Neutrophil (primary cell): ENCODE data around the gene ARPIN.

Source experiments
- H3K27ac ChIP-seq: fragments of 200-600 bp; sonication (generic); 2 replicates; pipeline ENCODE4 v1.5.1; 2016; ENCODE audit warnings: mild to moderate bottlenecking, moderate library complexity
- H3K27me3 ChIP-seq: fragments of 200-600 bp; sonication (generic); 2 replicates; pipeline ENCODE4 v1.6.0; 2016; ENCODE audit warnings: mild to moderate bottlenecking
- H3K36me3 ChIP-seq: fragments of 200-600 bp; sonication (generic); 2 replicates; pipeline ENCODE4 v1.5.1; 2017
- H3K4me1 ChIP-seq, 2 experiments: fragments of 200-600 bp in 1 of 2; sonication (generic) in 1 of 2; 1 replicate in 1 of 2; 2 replicates in 1 of 2; pipeline versions ENCODE4 v1.5.1 to v1.6.1; 2013 to 2016; ENCODE audit warnings: low read depth in 1 of 2, low read length in 1 of 2, mild to moderate bottlenecking in 1 of 2, moderate library complexity in 1 of 2; ENCODE audit not compliant: control insufficient read depth in 1 of 2, insufficient read depth in 1 of 2
- H3K4me3 ChIP-seq, 2 experiments: fragments of 200-600 bp in 1 of 2; sonication (generic) in 1 of 2; 1 replicate in 1 of 2; 2 replicates in 1 of 2; pipeline ENCODE4 v1.5.1; 2013 to 2016; ENCODE audit warnings: low read depth in 1 of 2, low read length in 1 of 2, mild to moderate bottlenecking in 1 of 2, moderate library complexity in 1 of 2
- H3K9me3 ChIP-seq: fragments of 200-600 bp; sonication (generic); 2 replicates; pipeline ENCODE4 v1.5.1; 2016
- TF ChIP-seq, protein P1 (sequence below): fragments of 200-600 bp; sonication (generic); IDR thresholded peaks from 2 replicates; pipeline ENCODE4 v1.5.1; 2016; ENCODE audit warnings: antibody characterized with exemption

ARPIN gene

DNA sequence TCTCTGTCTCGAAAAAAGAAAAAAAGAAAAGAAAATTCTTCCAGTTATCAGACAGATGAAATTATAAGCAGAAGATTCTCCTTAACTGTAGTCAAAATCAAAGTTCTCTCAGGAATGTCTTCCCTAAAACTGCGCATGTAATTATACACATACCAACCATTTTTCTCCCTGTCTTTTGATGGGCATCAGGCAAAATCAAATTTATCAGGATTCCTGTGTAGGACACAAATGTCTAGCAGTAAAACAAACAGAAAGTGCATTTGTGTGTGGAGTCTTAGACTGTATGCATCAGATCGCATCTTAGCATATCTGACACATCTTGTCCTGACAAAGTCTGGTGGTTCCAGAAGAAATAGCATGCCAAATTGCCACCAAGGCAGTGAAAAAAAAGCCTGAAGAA is 3.9 kb upstream of the ARPIN start:
- Histone ChIP-seq H3K27me3 (peaks cover 24% of the 10 kb centered on the region), H3K4me3 (no peak overlapping the region), H3K9me3 (no peaks in the 10 kb centered on the region), H3K4me1 (peaks cover 16 to 24% of the 10 kb centered on the region in 2 experiments), H3K36me3 (no peaks in the 10 kb centered on the region), H3K27ac (no peak overlapping the region)
- TF ChIP-seq, protein P1, sequence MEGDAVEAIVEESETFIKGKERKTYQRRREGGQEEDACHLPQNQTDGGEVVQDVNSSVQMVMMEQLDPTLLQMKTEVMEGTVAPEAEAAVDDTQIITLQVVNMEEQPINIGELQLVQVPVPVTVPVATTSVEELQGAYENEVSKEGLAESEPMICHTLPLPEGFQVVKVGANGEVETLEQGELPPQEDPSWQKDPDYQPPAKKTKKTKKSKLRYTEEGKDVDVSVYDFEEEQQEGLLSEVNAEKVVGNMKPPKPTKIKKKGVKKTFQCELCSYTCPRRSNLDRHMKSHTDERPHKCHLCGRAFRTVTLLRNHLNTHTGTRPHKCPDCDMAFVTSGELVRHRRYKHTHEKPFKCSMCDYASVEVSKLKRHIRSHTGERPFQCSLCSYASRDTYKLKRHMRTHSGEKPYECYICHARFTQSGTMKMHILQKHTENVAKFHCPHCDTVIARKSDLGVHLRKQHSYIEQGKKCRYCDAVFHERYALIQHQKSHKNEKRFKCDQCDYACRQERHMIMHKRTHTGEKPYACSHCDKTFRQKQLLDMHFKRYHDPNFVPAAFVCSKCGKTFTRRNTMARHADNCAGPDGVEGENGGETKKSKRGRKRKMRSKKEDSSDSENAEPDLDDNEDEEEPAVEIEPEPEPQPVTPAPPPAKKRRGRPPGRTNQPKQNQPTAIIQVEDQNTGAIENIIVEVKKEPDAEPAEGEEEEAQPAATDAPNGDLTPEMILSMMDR, result no peak

DNA sequence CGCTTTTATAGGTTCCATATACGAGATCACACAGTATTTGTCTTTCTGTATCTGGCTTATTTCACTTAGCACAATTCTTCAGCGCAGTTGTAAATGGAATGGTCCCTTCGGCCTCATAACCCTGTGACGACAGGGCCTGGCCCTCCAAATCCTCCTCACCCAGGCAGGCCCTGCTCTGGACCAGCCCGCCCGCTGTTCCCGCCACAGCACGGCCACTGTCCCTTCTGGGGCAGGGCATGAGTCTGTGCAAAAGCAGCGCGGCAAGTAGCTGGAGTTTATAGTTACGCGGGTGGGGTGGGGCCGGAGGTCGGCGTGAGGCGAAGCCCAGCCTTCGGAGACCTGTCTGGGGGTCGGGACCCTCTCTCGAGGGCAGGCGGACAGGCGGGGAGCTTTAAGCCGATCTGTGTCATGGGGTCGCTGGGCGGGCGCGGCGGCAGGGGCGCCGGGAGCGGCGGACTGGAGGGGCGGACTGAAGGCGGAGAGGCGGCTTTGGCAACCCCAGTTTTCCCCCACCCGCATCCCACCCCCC is 543 bp downstream of the ARPIN start:
- H3K27ac ChIP-seq, result peak overlapping the region; percentile 75
- no peaks in the 10 kb centered on the region for H3K36me3 ChIP-seq
- H3K9me3 ChIP-seq, result no peaks in the 10 kb centered on the region
- peaks cover 32 to 37% of the 10 kb centered on the region in 2 experiments for H3K4me1 ChIP-seq
- TF ChIP-seq, protein P1, result no peak
- peak overlapping the region; percentile 22 to 71 for H3K4me3 ChIP-seq
- peaks cover 24% of the 10 kb centered on the region for H3K27me3 ChIP-seq

- TF ChIP-seq, protein P1, result no peak
These were observed 1.7 kb downstream of the ARPIN start for GRCh38 chr15:89910891-89911626.

GRCh38 chr15:89909611-89910010 is 3.1 kb downstream of the ARPIN start:
- TF ChIP-seq, protein P1, result no peak
- no peak overlapping the region for H3K4me3 ChIP-seq
- peaks cover 46 to 53% of the 10 kb centered on the region in 2 experiments for H3K4me1 ChIP-seq
- no peak overlapping the region for H3K27ac ChIP-seq
- no peaks in the 10 kb centered on the region for H3K36me3 ChIP-seq
- H3K27me3 ChIP-seq, result peaks cover 24% of the 10 kb centered on the region
- H3K9me3 ChIP-seq, result no peaks in the 10 kb centered on the region

More at GRCh38 chr15:89910891-89911626, 1.7 kb downstream of the ARPIN start:
- H3K4me3 ChIP-seq, result peak overlapping the region; percentile 16 to 71
- peaks cover 32 to 39% of the 10 kb centered on the region in 2 experiments for H3K4me1 ChIP-seq
- H3K27me3 ChIP-seq, result peaks cover 24% of the 10 kb centered on the region
- no peaks in the 10 kb centered on the region for H3K36me3 ChIP-seq
- peak overlapping the region; percentile 75 for H3K27ac ChIP-seq
- no peaks in the 10 kb centered on the region for H3K9me3 ChIP-seq

DNA sequence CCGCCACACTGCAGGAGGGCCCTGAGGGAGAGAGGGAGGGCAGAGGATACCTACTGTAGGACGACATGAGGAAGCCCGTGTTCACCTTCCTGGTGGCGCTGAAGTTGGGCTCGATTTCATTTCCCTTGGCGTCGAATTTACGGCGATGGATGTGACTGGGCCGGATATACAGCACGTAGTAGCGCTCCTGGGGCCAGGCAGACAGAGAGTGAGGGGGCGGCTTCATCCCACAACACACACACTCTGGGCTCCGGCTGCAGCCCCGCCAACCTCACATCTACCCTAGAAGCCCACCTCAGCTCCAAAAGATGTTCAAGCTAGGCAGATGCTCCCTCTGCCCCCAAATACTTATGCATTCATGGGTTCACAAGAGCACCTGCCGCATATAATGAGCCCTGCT is 4.5 kb downstream of the ARPIN start:
- no peaks in the 10 kb centered on the region for H3K9me3 ChIP-seq
- H3K27ac ChIP-seq, result no peak overlapping the region
- H3K27me3 ChIP-seq, result peaks cover 14% of the 10 kb centered on the region
- no peaks in the 10 kb centered on the region for H3K36me3 ChIP-seq
- TF ChIP-seq, protein P1, result no peak
- no peak overlapping the region for H3K4me3 ChIP-seq
- H3K4me1 ChIP-seq, result peaks cover 49 to 55% of the 10 kb centered on the region in 2 experiments
